Natural killer cell (primary cell): ENCODE results near the gene PLEK2. TPM values are rescaled to one million over a fixed set of nuclear protein-coding genes. Genes with fewer than 3 reads are reported as not detected.

Experiments
- ATAC-seq, 3 donors: fragments of 150-1000 bp in 2 of 3; fragments of 200-7000 bp in 1 of 3; cut with Tn5 transposase; 1 replicate in 1 of 3; 2 replicates in 2 of 3; pipeline ENCODE4 v1.10.0; 2021; ENCODE audit warnings: mild to moderate bottlenecking in 2 of 3, moderate library complexity in 2 of 3
- DNase-seq, 2 donors: peaks; one replicate each; pipeline versions ENCODE4 v3.0.0 to v3.0.0-alpha.2; 2013 to 2021; ENCODE audit warnings: mixed read lengths in 1 of 2
- H3K27ac ChIP-seq: one replicate; pipeline ENCODE4 v1.5.1; 2013; ENCODE audit warnings: mild to moderate bottlenecking, low read length
- H3K27me3 ChIP-seq: one replicate; pipeline ENCODE4 v1.6.1; 2013; ENCODE audit warnings: low read length; ENCODE audit not compliant: control insufficient read depth, insufficient read depth
- H3K36me3 ChIP-seq: one replicate; pipeline ENCODE4 v1.6.1; 2013; ENCODE audit warnings: low read length; ENCODE audit not compliant: control insufficient read depth, insufficient read depth
- H3K4me1 ChIP-seq: one replicate; pipeline ENCODE4 v1.6.1; 2013; ENCODE audit warnings: low read length; ENCODE audit not compliant: control insufficient read depth, insufficient read depth
- H3K4me3 ChIP-seq: one replicate; pipeline ENCODE4 v1.5.1; 2013; ENCODE audit warnings: low read length
- H3K9me3 ChIP-seq: one replicate; pipeline ENCODE4 v1.6.1; 2013; ENCODE audit warnings: low read length; ENCODE audit not compliant: control insufficient read depth, insufficient read depth
- H3K27ac Mint-ChIP-seq, 2 donors: one replicate each; pipeline ENCODE4 v1.8.0; 2022; ENCODE audit warnings: mild to moderate bottlenecking in 2 of 2, mixed read lengths in 2 of 2, moderate library complexity in 1 of 2
- H3K27me3 Mint-ChIP-seq, 2 donors: one replicate each; pipeline ENCODE4 v1.8.0; 2022; ENCODE audit warnings: low read depth in 2 of 2, mixed read lengths in 2 of 2
- H3K36me3 Mint-ChIP-seq: one replicate; pipeline ENCODE4 v1.8.0; 2022; ENCODE audit warnings: mixed read lengths
- H3K4me1 Mint-ChIP-seq, 2 donors: one replicate each; pipeline ENCODE4 v1.8.0; 2022; ENCODE audit warnings: mixed read lengths in 2 of 2
- H3K4me3 Mint-ChIP-seq: one replicate; pipeline ENCODE4 v1.8.0; 2022; ENCODE audit warnings: mild to moderate bottlenecking, moderate library complexity, mixed read lengths
- H3K9me3 Mint-ChIP-seq, 2 donors: one replicate each; pipeline ENCODE4 v1.8.0; 2022; ENCODE audit warnings: mixed read lengths in 2 of 2
- WGBS: methylation state at CpG from one replicate; pipeline ENCODE4 v1.1.7; 2013; ENCODE audit warnings: missing lambda C conversion rate; ENCODE audit not compliant: insufficient coverage; 5-methylcytosine and 5-hydroxymethylcytosine counted together
- intact Hi-C: fragments of 100-400 bp; cut with micrococcal nuclease; formaldehyde crosslinking; loops from one replicate; pipeline ENCODE4 v1.14.2; 2022
- total RNA-seq, 4 donors: library from RNA; stranded (reverse); fragments of 120-200 nt in 1 of 4; gene quantifications; one replicate each; pipeline versions ENCODE4 v1.2.3 to v1.2.4, GENCODE V29; 2013 to 2022
- TF ChIP-seq, protein P1 (sequence below): fragments of 200-600 bp; IDR thresholded peaks from one replicate; pipeline ENCODE4 v1.8.0; 2022; ENCODE audit warnings: antibody characterized with exemption

The PLEK2 gene
- total RNA-seq, 3 donors from 2014 or later (not counting 1 experiment from before 2014, with no cell fraction given) = not detected

DNA sequence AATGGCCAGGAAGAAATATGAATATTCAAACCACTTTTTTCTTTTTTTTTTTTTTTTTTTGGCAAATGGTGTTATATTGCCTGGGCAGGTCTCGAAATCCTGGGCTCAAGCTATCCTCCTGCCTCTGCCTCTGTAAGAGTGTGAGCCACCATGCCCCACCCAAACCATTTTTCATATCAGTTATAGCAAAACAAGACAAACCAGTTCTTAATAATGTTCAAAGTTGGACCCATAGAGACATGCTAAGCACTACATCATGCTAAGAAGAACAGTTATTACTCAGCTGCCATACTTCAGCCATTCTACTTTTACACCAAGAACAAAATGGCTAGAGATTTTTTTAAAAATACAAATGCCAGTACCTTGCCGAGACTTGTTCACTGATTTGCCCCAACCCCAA, 26.3 kb downstream of the PLEK2 start:
- Histone ChIP-seq H3K27me3 (no peaks in the 10 kb centered on the region), H3K4me1 (no peaks in the 10 kb centered on the region), H3K27ac (no peak overlapping the region), H3K36me3 (peaks cover 52% of the 10 kb centered on the region), H3K4me3 (no peak overlapping the region), H3K9me3 (no peaks in the 10 kb centered on the region)
- intact Hi-C loops = no loop called here
- peaks cover 27% of the 10 kb centered on the region for H3K36me3 Mint-ChIP-seq
- H3K4me1 Mint-ChIP-seq = no peaks in the 10 kb centered on the region
- no peak for ATAC-seq
- no peak for DNase-seq
- H3K27ac Mint-ChIP-seq = no peak overlapping the region
- 91% methylated on average over 2 of the region's 2 CpGs for WGBS
- no peaks in the 10 kb centered on the region for H3K9me3 Mint-ChIP-seq
- no peak overlapping the region for H3K4me3 Mint-ChIP-seq
- TF ChIP-seq, protein P1, sequence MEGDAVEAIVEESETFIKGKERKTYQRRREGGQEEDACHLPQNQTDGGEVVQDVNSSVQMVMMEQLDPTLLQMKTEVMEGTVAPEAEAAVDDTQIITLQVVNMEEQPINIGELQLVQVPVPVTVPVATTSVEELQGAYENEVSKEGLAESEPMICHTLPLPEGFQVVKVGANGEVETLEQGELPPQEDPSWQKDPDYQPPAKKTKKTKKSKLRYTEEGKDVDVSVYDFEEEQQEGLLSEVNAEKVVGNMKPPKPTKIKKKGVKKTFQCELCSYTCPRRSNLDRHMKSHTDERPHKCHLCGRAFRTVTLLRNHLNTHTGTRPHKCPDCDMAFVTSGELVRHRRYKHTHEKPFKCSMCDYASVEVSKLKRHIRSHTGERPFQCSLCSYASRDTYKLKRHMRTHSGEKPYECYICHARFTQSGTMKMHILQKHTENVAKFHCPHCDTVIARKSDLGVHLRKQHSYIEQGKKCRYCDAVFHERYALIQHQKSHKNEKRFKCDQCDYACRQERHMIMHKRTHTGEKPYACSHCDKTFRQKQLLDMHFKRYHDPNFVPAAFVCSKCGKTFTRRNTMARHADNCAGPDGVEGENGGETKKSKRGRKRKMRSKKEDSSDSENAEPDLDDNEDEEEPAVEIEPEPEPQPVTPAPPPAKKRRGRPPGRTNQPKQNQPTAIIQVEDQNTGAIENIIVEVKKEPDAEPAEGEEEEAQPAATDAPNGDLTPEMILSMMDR = no peak
- H3K27me3 Mint-ChIP-seq = no peaks in the 10 kb centered on the region

DNA sequence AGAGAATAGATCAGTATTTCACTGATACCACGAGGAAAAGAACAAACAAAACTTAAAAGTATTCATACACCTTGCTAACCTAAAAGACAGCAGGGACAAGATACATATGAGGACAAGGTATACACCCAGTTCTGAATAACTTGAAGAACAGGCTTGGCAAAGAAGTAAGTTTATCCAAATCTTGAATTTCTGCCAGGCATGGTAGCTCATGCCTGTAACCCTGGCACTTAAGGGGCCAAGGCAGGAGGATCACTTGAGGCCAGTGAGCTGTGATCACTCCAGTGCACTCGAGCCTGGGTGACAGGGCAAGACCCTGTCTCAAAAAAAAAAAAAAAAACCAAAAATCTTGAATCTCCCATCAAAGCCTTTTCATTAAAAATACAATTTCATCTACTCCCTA, 26.8 kb downstream of the PLEK2 start:
- no peaks in the 10 kb centered on the region for H3K9me3 ChIP-seq
- peaks cover 56% of the 10 kb centered on the region for H3K36me3 ChIP-seq
- no peaks in the 10 kb centered on the region for H3K9me3 Mint-ChIP-seq
- no peak overlapping the region for H3K27ac ChIP-seq
- H3K4me1 ChIP-seq = no peaks in the 10 kb centered on the region
- no peaks in the 10 kb centered on the region for H3K27me3 ChIP-seq
- intact Hi-C loops = no loop called here
- H3K36me3 Mint-ChIP-seq = peaks cover 27% of the 10 kb centered on the region
- H3K27me3 Mint-ChIP-seq = no peaks in the 10 kb centered on the region
- no peak for DNase-seq
- TF ChIP-seq, protein P1 = no peak
- no peak overlapping the region for H3K4me3 ChIP-seq
- ATAC-seq = no peak
- 82% methylated on average over 2 of the region's 2 CpGs for WGBS
- no peaks in the 10 kb centered on the region for H3K4me1 Mint-ChIP-seq
- no peak overlapping the region for H3K4me3 Mint-ChIP-seq
- no peak overlapping the region for H3K27ac Mint-ChIP-seq

DNA sequence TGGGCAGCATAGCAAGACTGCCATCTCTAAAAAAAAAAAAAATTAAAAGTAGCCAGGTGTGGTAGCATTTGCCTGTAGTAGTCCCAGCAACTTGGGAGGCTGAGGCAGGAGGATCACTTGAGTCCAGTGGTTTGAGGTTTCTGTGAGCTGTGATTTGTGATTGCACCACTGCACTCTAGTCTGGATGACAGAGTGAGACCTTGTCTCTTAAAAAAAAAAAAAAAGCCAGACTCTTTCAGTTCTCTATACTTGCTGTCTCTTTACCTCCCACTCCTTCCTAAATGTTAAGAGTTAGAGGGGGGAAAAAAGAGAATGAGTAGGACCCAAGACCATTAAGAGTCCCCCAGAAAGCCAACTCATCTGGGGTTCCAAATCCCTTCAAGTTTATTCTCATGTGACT, 34.0 kb downstream of the PLEK2 start:
- Mint-ChIP-seq H3K27ac (peak overlapping the region in 1 of 2 donors; percentile 2), H3K4me3 (no peak overlapping the region)

DNA sequence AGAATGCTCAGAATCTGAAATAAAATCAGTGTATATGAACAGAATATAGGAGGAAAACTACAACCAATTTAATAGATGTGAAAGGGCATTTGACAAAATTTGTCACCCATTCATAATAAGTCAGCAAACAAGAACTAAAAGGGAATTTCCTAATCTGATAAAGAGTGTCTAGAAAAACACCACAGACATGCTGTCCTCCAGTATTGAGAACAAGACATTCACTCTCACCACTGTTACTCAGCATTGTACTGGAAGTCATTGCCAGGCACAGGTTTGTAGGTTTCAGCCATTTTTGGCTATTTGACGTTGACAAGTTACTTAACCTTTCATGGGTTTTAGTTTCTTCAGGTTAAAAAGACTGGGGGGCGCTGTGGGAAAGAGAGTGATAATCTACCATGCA, 38.6 kb downstream of the PLEK2 start:
- peak overlapping the region; percentile 38 to 45 for H3K27ac Mint-ChIP-seq
- Histone ChIP-seq H3K4me1 (no peaks in the 10 kb centered on the region), H3K4me3 (no peak overlapping the region), H3K27me3 (no peaks in the 10 kb centered on the region), H3K9me3 (no peaks in the 10 kb centered on the region), H3K27ac (no peak overlapping the region), H3K36me3 (peaks cover 77% of the 10 kb centered on the region)
- no peaks in the 10 kb centered on the region for H3K9me3 Mint-ChIP-seq
- WGBS = 83% methylated on average over 2 of the region's 2 CpGs
- H3K4me1 Mint-ChIP-seq = peaks cover 21 to 25% of the 10 kb centered on the region in 2 donors
- TF ChIP-seq, protein P1 = no peak
- no peak overlapping the region for H3K4me3 Mint-ChIP-seq
- intact Hi-C loops = no loop called here
- DNase-seq = no peak
- H3K27me3 Mint-ChIP-seq = no peaks in the 10 kb centered on the region
- no peak for ATAC-seq
- peaks cover 24% of the 10 kb centered on the region for H3K36me3 Mint-ChIP-seq

More for the DNA sequence above, 34.0 kb downstream of the PLEK2 start:
- Histone ChIP-seq H3K27me3 (no peaks in the 10 kb centered on the region), H3K4me3 (no peak overlapping the region), H3K9me3 (no peaks in the 10 kb centered on the region), H3K36me3 (peaks cover 90% of the 10 kb centered on the region), H3K4me1 (no peaks in the 10 kb centered on the region), H3K27ac (no peak overlapping the region)
- ATAC-seq (no peak), DNase-seq (no peak)
- TF ChIP-seq, protein P1 = no peak
- Mint-ChIP-seq H3K36me3 (peaks cover 43% of the 10 kb centered on the region), H3K9me3 (no peaks in the 10 kb centered on the region), H3K27me3 (no peaks in the 10 kb centered on the region), H3K4me1 (peaks cover 13 to 15% of the 10 kb centered on the region in 2 donors)
- intact Hi-C loops = no loop called here
